Measurements from ENCODE around the gene ASIC1.

ASIC1 gene

DNA sequence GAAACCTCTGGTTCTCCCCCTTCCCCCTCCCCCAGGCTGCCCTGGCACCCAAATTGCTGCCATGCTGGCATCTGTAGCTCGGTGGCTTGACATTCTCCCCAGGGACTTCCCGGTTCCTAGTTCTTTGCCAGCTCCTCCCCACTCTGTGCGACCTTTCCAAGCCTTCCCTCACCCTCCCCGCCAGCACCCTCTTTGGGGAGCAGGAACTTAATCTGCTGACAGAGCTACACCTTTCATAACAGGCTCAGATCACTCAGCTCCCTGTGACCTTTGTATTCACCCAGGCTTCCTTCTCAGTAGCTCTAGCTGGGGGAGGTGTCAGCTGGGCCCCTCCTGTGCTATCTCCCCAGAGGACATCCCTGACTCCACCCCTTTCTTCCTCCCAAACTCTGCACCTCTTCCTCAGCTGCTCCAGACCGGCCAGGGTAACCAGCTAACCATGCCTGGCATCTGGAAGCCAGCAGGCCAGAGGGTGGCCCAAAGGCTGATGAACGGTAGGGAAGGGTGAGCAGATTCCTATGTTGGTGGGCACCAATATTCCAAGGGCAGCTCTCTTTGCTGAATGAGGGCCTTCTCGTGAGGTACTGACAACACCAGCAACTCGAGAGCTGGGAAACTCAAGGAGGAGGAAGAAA, 52.8 kb downstream of the ASIC1 start:
- peak; percentile 57 for DNase-seq

DNA sequence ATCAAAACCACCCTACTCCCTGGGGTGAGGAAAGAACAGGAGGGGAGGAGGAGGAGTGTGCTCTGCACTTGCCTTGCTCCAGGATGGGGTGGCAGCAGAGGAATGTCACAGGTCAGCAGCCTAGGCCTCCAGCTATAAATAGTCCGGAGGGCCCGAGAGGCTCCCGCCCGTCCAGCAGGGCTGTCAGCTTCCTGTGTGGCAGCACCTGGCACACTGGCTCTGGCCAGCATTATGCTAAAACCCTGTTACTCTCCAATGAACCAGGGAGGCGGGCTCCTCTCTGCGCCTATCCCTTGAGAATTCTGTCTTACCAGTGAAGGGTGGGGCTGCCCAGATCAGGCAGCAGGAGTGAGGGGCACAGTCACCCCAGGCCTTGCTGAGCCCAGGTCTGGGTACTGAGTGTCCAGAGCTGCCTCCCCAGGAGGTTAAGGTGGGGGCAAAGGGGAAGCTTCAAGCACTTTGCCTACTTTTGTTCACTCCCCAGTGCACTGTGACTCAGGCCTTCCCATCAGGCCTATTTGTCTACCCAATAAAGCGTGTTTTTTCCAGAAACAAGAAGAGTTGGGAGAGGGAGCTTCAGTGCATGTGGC, 53.5 kb downstream of the ASIC1 start:
- DNase-seq, result peak; percentile 65

DNA sequence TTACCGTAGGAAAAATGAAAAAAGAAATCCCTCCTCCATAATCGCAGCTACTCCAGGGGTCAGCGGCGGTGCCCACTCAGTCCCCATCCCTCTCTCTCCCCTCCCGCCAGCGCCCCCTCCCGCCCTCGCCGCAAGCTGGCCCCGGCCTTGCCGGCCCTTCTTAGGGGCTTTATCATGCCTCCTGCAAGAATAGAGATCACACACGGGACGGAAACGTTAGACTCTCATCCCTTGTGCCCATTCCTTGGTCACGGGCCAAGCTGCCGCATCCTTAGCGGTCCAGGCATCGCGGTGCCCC, 53.9 kb downstream of the ASIC1 start:
- no peak for DNase-seq

DNA sequence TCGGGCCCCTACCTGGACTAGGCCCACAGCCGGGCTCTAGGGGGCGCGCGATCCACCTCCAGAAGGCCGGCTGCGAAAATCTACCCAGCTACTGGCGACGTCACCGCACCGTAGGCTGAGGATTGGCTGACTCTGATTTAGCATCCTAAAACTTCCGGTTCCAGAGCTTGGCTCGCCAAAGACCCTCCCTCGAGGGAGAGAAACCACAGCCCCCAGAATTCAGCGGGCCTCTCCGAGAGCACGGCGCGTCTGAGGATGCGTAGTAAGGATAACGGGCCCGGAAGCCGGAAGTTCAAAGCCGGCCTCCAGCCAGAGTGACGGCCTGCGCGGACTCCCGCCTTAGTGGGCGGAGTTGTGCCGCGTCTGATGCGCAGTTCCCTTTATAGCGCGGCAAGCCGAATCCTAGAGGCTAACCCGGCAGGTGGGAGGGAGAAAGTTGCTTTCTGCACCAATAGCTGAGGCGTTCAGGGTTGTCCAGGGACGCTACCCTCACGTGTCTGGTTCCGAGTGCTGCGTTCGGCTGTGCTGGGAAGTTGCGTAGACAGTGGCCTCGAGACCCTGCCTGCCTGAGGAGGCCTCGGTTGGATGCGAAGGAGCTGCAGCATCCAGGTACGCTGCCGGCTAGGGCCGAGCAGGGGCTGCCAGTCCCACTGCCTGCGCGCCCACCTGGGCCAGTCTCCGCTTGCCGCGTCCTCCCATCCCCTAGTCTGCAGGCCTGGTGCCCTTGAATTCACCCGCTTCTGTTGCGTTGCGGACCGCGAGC, 54.5 kb downstream of the ASIC1 start, which contains the start of gene COX14:
Gene COX14 (plus strand): TSS at position 544 of the 763 bp plus-strand sequence. CDS start 7,808 bp downstream, outside the sequence.
- DNase-seq, result peak; percentile 100

DNA sequence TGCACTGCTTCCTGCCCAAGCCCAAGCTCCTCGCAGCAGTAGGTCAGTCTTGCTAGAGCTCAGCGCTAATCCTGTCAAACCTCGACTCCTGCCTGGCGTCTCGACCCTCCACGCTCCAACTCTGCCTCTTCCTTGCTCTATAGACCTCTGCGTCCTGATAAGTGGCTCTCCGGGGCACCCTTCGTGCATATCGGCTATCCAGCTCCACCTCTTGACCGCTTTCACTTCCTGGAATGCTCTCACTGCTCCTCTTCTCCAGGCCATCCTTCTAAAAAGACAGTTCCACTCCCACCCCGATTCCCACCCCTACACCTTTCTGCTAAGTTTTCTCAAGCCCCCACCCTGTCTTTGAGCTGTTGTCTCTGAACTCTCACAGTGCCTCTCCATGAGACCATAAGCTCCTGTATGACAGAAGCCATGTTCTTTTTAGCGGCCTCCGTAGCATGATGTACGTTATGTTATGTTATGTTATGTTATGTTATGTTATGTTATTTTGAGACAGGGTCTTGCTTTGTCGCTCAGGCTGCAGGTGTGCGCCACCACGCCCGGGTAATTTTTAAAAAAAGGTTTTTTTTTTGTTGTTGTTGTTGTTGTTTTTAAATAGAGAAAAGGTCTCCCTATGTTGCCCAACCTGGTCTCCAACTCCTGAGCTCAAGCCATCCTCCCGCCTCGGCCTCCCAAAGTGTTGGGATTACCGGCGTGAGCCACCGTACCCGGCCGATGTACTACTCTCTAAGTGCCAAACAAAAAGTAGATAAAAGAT, 55.2 kb downstream of the ASIC1 start:
- DNase-seq, result no peak

DNA sequence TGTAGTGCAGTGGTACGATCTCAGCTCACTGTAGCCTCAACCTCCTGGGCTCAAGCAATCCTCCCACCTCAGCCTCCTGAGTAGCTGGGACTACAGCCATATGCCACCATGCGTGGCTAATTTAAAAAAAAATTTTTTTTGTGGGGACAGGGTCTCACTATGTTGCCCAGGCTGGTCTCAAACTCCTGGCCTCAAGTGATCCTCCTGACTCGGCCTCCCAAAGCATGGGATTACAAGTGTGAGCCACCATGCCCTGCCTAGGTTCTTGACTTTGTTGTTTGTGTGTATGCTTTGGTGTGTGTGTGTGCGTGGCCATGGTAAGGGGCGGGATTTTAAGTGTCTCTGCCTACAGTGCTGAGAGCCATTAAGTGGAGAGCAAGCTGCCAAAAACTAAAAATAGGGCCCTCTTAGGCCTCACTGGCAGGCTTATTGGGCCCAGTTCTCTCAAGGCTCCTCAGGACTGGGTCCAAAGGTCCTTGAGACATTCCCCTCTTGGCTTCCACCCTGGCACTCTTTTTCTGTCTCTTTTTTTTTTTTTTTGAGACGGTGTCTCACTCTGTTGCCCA, 59.7 kb downstream of the ASIC1 start:
- no peak for DNase-seq

DNA sequence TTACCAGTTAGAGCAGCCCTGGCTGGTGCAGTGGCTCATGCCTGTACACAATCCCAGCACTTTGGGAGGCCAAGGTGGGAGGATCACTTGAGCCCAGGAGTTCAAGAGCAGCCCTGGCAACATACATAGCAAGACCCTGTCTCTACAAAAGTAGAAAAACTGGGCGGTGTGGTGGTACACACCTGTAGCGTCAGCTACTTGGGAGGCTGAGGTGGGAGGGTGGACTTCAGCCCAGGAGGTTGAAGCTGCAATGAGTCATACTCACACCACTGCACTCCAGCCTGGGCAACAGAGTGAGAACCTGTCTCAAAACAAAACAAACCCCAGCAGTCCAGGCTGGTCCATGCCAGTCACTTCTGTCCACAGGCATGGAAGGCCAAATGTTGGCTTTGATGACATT, 62.0 kb downstream of the ASIC1 start:
- no peak for DNase-seq

DNA sequence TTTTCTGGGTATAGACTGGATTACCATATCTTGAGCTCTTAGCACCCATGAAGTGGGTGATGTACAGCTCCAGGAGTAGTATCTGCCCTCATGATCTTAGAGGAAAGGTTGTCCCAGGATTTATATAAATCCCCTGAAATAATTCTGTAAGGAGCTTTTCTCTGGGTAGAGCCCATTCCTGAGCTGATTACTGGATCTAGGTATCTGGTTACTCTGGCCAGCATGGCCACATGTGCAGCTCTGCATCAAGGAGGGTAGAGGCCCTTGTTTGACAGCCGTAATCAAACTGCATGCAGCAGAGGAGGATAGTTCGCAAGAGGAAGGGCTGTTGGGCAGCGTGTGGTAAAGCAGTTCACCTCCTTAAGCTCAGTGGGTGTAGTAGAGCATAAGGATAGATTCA, 63.1 kb downstream of the ASIC1 start:
- DNase-seq, result no peak

DNA sequence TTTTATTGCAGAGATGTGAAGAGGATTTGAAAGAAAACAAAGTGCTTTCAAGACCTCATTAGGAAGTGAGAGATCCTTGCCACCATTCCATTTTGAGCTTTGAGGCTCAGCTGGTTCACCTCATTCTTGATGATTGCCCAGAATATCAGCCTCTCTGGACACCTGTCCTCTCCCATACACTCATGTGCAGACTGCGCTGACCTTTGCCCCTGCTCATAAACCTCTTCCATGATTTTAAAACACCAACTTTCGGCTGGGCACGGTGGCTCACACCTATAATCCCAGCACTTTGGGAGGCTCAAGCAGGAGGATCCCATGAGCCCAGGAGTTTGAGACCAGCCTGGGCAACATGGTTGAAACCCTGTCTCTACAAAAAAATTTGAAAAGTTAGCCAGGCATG, 63.6 kb downstream of the ASIC1 start:
- no peak for DNase-seq

DNA sequence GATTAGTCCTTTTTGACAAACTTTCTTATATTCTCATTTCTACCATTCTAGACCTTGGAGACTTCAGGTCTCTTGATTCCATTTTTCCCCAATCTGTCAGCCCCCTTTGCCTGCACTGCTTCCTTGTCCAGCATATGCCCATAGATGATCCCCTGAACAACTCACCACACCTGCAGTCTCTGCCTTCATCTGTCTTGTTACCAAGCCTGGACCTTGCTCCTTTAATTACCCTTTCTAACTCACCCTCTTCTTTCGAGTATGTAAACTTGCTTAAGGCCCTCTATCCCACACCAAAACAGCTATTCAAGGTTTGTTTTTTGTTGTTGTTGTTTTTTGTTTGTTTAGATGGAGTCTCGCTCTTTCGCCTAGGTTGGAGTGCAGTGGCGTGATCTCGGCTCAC, 64.2 kb downstream of the ASIC1 start:
- no peak for DNase-seq

DNA sequence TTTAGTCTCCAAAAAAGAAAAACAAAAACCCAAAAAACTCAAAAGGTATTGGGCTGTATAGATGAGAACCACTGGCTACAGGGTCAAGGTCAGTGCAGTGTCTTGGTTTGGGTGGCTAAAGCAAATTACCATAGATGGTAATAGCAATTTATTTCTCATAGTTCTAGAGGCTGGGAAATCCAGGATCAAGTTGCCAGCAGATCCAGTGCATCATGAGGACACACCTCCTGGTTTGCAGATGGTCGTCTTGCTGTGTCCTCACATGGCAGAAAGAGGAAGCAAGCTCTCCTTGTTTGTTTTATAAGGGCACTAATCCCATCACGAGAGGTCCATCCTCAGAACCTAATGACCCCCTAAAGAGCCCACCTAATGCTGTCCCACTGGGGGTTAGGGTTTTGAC, 65.8 kb downstream of the ASIC1 start:
- DNase-seq, result no peak

DNA sequence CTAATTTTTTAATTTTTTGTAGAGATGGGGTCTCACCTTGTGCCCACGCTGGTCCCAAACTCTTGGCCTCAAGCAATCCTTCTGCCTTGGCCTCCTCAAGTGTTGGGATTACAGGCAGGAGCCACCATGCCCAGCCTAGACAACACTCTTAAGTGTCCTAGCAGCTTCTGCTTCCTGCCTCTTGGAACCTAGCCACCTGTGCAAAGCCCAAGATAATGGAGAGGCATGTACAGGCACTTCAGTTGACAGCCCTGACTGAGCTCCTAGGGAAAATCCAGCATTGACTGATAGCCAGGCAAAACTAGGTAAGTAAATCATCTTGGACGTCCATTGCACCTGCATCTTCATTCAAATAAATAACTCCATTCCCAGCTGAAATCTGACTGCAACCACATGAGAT, 70.2 kb downstream of the ASIC1 start:
- no peak for DNase-seq

DNA sequence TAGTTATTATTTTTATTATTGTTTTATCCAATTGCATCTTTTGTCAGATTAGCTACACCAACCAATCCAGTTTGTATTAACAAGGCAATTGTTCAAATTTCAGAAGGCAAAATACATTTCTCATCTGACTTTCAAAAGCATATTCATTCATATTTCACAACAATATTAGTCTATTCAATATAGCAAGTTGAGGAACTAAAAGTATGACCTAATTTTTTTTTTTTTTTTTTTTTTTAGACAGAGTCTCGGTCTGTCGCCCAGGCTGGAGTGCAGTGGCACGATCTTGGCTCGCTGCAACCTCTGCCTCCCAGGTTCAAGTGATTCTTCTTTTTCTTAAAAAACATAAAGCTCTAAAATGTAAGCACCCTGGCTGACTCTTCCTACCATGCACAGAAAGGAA, 71.9 kb downstream of the ASIC1 start:
- DNase-seq, result no peak

DNA sequence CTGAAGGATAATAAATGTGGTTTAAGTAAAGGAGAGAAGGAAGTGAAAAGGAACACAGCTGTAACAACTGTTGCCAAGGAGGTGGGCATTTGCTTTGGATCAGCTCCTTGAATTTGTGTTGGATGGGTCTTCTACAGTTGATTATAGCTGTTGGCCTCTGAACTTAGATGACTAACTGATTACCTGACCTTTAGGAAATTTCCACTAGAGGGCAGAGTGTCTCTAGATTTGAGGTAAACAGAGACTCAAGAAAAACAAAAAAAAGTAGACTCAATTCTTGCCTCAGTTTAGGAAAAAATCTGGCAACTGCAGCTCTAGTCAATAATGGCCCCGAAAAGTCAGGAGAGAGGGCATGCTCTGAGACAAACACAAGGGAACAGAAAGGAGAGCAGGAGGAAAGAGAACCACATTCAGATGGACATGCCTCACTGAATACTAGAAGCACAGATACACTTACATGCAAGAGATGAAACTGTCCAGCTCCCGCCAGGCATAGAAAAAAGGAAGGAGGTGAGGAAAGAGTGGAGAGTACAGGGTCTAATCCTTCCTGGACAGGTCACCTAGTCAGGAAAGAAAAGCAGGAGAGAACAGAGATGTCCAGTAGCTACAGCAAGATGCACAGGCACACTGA, 75.2 kb downstream of the ASIC1 start:
- DNase-seq, result no peak
